GM04504 (cell line): ENCODE data around the gene CDH4.
"Not testable (repeated sequence)": the region's sequence is repeated elsewhere in the genome, so short reads cannot be mapped to it uniquely, and the experiment has no call there.

Source experiments
- DNase-seq: peaks from one replicate; pipeline ENCODE4 v3.0.0-alpha.2; 2012; ENCODE audit warnings: low read depth

Gene CDH4

DNA sequence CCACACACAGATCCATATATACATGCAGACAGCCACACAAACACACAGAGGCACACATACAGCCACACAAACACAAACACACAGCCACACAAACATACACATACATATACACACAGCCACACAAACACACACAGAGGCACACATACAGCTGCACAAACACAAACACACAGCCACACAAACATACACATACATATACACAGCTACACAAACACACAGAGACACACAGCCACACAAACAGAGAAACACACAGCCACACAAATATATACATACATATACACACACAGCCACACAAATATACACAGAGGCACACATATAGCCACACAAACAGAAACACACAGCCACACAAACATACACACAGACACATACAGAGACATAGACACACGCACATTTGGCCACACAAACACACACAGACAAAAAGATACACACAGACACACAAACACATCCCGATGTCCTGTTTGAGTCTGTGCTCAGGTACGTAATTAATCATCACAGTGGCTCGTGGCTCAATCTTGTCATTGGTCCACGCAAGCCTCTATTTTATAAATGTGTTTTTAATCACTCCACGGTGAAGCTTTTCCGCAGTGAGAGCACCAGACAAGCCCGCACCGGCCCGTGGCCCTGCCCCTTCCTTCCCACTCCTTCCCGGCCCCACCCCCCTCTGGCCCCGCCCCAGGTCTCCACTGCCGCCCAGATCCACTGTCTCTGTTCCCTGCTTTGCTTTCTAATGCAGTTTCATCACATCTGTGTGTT is 135.3 kb downstream of the CDH4 start:
- DNase-seq: peak; percentile 18

DNA sequence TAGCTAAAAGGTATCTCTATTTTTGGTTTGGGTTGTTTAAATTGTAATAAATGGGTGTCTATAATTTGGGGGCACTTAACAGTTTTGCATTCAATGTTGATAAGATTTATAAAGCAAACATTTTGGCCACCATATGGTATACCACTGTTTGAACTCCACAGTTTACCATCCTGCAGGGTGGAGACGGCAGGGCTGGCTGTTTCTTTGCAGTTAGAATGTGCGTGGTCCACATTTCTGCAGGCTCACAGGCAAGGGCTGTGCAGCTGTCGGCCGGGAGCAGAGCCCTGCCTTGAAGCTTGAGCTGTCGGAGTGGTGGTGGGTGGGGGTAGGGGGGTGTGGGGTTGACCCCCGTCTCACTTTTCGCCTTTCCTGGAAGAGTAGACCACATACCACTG is 135.9 kb downstream of the CDH4 start:
- DNase-seq: no peak

DNA sequence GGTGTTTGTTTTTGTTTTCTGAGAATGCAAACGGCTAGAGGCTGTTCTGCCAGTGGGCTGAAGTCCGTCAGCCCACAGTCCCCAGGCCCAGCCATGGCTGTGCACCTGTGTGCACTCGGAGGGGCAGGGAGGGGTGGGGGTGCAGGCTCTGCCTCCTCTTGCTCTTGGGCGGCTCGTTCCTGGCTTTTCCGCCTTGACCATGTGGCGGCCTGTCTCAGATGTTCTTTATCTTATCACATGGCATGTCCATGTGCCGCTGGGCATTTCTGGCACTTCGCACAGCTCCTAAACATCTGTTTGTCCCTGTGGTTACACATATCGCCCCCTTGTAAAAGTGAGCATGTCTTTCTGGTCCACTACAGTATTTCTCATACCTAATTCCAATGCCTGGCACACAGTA is 137.0 kb downstream of the CDH4 start:
- DNase-seq: no peak

DNA sequence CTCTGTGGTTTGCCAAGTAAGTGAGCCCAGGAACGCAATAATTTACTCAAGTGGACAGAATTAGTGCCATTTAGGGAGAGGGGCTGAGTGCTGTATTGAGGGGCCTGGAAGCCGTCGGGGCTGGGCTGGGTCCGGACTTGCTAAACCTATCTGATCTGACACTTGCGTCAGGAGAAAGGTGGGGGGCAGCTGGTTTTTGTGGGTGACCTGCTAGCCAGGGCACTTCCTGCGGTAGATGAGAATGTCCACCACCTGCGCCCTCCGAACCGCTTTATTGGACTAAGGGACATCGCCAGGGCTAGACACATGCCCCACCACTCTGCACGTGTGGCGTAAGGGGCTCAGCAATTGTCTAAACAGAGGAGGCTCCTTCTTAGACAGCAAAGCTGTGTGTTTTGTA is 139.1 kb downstream of the CDH4 start:
- no peak for DNase-seq

DNA sequence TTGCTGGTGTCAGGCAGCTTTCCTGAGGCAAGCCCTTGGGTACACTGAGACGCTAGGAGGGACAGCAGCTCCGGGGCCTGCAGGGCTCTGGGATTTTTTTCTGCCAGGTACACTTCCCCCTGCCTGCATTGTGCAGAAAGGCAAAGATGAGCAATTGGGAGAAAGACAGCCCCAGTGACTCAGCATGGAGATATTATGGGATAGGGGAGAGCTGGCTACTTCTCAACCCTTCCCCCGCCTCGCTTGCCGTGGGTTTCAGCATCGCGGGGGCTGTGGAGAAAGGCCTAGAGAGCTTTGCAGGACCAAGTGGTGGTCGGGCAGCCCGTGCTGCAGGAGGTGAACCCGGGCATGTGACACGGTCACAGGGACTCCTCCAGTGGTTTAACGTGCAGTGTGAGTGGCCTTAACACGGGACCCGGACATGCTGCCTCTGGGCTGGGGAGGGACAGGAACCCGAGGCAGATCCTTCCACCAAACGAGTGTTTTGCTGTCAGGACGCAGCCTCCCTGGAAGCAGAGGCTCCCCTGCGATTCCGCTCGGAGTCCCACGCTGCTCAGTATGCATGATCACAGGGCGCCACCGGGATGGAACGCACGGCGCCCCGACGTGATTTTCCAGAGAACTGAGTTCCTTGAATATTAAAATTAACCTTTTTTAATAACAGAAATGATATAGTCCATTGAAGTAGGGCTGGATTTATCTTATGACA is 139.9 kb downstream of the CDH4 start:
- no peak for DNase-seq

DNA sequence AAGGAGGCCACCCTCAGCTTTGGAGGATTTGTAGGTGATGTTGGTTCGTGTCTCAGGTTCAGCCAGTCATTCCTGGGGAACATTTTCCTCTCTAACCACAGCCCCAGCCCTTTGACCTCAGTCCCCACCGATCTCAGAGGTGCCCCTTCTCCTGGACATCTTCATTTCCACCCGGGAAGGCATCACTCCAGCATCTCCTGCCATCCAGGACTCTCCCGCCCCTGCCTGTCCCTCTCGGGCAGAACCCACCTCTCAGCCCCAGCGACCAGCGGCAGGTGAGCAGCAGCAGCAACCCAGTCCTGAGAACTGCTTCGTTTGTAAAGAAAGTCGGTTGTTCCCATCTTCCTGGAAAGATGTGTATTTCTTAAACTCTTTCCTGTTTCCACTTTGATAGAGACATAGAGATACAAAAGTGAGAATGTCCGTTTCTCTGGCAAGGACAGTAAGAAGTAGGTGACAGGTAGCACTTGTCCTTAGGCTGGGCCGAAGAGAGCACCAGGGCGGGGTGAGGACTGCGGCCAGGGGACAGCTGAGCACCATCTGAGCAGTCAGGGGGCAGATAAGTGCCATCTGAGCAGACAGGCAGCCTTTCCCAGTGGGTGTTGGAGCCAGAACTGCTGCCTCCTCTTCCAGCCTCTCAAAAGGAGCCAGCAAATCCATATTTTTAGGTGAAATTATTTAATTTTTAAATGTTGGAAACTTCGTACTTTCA is 142.2 kb downstream of the CDH4 start:
- DNase-seq: no peak

DNA sequence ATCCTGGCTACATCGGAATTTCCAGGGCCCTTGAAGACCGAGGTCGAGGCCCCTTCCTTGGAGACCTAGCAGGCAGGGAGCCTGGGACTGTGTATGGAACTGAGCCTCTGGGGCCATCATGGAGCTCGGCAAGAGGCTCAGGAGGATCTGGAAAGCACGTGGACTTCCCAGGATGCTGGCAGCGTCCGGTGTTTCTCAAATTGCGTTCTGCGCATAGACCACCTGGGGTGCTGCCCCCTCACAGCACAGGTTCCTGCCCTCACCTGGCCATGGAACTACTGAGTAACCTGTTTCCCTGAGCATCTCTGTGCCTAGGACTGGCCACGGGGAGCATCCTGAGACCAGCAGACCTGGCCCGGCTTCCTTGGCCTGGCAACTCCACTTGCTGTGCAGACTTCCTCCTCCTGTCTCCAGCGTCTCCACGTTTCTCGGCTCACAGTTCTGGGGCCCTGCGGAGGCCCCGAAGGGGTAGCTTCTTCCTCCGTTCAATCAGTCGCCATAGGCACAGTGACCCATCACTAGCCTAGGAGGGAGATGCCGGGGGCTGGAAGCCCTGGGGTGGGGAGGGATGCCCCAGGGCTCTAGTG is 144.3 kb downstream of the CDH4 start:
- DNase-seq: no peak

DNA sequence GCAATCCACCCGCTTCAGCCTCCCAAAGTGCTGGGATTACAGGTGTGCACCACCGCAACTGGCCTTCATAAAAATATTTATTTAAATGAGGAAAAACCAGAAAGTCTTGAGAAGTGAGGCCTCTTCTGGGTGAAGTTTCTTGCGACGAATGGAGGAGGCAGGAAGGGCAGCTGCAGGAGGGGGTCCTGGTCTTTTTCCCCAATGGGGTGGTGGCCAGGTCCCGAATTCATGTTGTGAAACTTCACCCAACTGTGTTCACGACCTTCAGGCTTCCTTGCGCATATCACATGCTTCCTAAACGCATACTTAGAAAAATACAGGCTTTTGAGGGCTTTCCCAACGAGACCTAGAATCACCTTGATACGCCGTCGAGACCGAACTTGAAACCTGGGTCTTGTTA is 145.1 kb downstream of the CDH4 start:
- no peak for DNase-seq

DNA sequence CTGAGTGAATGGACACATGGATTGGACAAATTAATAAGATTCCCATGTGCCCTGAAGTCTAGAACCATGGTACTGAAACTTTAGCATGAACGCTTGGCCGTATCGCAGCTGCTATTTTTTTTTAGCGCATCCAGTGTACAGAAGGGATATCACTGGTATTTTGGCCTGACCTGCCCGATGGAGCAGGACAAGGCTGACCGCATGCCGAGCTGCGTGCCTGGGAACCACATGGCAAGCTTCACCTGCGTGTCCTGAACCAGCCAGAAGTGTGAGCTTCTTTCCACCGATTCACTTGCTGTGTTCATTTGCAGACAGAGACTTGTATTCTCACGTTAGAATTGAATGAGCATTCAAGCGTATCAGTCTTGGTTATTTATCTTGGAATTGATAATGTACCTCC is 145.7 kb downstream of the CDH4 start:
- no peak for DNase-seq

DNA sequence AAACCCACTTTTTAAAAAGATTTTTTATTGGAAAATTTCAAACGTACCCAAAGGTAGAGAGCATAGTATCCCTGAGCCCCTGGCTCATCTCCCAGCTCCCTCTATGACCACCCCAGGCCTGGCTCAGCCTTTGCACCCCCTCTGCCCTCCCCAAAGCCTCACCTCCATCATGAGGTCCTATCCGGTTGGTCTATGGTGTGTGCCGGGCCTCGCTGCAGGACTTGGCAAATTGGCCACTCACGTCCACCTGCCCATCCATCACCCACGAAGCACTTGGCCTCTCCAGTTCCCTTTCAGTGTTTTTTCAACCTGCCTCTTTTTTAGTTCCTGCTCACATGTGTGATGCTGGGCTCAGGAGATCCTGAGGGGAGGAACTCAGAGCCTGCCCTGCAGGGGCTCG is 147.4 kb downstream of the CDH4 start:
- no peak for DNase-seq

DNA sequence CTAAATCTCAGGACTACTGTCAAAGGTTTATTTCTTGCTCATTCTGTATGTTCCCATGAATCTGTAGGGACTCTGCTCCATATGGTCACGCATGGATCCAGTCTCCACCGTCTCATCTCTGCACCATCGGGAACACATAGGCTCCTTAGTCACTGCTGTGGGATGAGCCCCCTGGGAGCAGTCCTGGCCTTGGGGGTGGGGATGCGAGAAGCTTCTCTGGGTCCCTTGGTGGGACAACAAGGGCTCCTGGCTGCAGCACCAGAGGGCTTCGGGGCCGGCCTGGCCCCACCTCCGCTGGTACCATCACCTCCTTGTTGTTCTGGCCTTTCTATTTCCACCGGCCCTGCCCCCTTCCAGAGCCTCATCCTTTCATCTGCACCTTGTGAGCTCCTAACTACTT is 148.4 kb downstream of the CDH4 start:
- DNase-seq: no peak

DNA sequence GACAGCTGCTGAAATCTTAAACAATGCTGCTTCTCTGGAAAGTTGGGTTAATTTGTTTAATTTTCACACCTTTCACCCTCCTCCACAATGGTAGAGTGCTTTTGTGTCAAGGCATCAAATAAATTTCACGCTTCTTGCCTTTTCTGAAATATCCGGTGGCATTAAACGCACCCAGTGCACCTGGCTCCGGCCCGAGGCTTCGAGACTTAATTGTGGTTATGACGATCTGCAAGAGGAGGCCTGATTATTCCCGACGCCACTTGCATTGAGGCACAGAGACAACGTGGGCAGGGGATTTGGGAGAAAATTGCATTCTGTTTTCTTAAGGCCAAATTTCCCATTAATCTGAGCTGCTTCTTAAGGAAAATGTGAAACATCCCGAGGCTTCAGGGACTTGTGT is 152.2 kb downstream of the CDH4 start:
- DNase-seq: no peak

DNA sequence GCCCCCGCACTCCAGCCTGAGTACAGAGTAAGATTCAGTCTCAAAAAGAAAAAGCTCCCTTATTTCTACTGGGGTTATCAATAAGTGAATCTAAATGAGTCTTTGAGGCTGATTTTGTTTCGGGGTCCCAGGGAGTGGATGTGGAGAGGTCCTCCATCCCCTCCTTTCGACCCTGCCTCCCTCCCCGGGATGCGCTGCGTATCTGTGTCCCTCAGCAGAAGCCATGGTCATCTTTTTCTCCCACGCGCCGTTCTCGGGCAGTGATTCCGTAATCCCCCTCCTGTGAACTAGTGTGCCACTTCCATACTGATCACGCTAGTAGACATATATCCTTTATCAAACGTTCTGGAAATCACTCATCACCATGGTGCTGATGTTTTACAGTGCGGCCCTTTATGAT is 152.9 kb downstream of the CDH4 start:
- no peak for DNase-seq

DNA sequence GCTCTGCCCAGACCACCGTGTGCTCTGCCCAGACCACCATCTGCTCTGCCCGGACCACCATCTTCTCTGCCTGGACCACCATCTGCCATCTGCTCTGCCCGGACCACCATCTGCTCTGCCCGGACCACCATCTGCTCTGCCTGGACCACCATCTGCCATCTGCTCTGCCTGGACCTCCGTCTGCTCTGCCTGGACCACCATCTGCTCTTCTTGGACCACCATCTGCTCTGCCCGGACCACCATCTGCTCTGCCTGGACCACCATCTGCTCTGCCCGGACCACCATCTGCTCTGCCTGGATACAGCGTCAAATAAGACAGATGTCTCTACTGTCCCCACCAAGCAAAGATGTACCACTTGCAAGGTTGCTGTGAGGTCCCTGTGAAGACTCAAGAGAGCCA is 154.7 kb downstream of the CDH4 start:
- DNase-seq: not testable (repeated sequence)

DNA sequence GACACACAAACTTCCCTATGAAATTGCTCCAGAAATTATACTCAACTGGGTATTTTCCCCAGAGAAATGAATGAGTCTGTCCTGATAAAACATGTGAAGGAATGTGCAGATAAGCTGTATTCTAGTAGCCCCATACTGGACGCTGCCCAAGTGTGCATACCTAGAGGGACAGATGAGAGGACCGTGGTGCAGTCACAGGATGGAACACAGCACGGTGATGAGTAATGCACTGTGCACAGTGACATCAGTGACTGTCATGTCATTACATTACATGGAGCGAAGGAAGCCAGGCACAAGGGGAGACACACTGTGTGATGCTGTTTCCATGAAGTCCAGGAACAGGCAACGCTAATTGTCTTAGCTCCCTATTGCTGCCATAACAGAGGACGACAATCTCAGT is 155.5 kb downstream of the CDH4 start:
- no peak for DNase-seq

DNA sequence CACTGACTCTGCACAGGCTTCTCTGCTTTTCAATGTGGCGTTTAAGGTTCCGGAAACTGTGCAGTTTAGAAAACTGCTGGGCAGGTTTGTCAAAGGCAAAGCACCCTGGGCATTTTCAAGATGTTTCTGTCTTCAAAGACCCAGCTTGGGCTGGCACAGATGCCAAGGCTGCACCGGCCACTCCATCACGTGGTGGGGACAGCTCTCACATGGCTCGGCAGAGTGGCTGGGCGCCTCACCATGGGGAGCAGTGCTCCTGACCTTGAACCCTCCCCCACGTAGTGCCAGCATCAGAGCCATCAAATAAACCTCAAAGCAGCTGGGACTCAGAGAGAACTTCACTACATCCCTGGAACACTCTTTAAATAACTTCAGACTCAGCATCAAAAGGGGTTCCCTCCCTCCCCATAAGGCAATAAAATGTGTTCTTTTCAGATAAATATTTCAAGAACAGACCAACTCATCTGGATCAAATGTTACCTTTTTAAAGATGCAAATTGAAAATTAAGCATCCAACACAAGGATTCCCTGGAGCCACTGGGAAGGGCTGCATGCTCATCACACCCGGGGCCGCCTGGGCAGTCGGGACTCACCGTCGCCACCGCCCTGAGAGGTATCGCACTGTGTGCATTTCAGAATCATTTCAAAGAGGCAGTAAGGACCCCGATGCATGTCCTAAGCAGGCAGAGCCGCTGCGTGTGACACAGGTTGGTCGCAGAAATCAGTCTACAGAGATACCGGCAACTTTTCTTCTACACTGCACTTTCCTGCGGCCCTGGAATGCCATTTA is 157.1 kb downstream of the CDH4 start:
- no peak for DNase-seq

DNA sequence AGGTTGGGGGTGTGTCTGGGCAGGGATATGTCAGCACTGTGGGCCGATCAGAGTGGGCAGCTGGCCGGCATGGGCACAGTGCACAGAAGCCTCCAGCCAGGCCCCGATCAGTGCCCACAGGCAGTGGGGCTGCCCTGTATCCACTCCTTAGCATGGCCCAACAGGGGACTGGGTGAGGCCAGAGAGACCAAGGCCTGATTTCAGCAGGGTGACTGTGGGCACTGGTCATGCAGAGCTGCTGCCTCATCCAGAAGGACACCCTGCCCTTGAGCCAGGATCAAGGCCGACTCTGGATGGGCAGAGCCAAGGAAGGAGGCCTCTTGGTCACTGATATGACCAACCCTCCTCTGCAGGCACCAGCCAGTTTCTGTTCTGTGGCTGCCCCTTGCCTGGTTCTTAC is 159.7 kb downstream of the CDH4 start:
- DNase-seq: no peak

DNA sequence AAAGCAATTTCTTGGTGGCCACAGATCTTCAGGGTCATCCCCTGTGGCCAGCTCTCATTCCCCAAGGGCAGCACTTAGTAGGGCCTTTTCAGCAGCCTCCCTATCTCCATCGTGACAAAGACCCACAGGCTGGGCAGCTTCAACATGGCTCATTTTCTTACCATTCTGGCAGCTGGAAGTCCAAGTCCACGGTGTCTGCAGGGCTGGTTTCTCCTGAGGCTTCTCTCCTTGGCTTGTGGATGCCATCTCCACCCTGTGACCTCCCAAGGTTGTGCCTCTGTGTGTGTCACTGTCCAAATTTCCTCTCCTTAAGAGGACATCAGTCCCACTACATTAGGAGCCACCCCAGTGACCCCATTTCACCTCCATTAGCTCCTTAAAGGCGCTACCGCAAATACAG is 161.7 kb downstream of the CDH4 start:
- DNase-seq: no peak

DNA sequence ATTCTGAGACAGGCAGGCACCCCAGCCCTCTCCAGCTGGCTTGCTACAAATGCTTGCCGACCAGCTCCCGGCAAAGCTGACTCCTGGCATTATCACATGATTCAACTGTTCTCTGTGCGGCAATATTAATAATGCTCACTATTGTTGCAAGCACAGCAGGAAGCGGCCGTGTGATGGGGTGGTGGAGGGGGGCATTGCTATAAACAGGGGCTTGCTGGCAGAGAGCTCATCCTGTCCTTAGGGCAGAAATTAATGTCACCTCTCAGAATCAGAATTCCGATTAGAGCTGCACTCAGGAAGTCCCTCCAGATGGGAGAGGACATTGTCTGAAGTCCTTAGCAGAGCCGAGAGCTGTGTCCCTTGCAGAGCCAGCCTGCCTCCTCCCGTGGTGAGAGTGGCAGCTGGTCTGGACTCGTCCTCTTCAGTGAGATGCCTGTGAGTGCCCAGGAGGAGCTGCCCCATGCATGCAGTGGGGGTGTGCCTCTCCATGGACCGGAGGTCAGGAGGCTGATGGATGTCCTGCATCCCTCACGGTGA is 162.5 kb downstream of the CDH4 start:
- DNase-seq: no peak

DNA sequence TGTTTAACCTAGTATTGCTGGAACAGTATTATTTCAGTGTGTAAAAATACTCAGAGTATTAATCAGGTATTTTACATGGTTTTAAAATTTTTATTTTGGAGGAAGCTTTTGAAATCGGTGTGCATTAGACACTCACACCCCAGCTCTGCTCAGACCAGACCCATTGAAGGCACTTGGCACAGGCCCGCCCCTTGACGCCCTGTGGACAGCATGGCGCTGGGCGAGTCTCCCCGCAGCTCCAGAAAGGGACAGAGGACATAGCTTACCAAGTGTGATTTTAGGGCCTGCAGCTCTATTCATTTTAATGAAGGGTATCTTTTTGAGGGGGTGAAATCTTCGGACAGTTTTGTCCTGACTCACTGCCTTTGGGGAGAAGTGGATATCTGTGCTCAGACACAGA is 164.5 kb downstream of the CDH4 start:
- DNase-seq: no peak

DNA sequence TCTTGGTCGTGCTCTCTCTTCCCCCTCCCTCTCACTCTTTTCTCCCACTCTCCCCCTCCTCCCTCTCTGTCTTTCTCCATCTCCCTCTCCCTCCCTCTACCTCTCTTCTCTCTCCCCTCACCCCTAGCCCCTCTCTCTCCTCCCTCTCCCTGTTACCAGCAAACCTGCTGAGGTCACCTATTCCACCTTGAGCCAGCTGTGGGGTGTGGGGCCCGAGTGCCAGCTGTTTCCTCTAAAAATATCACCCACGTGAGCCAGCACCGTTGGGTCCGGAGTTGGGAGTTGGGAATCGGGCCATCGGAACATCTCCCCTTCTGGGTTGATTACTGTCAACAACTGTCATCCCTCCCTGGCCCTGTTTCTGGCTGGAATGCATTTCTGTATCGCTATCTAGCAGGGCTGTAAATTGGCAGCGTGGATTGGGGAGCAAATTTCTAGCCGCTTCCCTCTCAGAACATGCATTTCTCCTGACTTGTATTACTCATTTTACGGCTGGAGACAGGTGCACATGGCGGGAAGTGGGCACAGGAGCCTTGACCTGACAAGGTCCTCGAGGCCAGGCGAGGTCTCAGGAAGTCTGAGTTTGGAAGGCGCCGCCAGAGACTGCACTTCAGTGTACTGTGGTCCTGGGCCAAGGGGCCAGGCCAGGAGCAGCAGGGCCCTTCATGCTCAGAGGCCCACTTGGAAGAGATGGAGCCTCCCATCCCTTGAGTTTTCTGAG is 165.3 kb downstream of the CDH4 start:
- DNase-seq: no peak
